ENCODE data around the gene MPP7.

MPP7 gene

DNA sequence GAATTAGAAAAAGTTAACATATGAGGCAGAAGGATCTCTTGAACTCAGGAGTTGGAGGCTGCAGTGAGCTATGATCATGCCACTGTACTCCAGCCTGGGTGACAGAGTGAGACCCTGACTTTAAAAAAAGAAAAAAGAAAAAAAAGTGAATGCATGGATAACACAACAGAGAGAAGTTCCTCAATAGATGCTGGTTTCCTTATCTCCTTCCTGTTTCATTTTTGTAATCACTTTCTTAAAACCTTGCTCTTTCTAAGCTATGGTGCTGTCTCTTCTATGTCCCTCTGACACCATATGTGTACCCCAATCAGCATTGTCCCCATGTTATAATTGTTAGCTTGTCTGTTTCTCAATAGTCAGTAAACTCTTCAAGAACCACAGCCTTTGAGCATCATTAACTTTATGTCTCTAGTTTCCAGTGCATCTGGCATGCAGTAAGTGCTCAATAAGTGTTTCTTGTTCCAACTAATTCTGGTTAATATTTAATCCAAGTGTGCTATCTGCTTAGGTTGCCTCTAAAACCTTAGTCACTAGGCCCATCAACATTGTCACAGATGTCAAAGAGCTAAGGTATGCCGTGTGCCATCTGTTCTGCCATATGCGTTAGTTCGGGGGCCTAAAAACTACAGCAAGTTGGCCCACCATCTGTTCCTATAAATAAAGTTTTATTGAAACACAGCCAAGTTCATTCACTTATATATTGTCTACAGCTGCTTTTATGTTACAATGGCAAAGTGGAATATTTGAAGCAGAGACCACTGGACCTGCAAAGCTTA lies 36.2 kb downstream of the MPP7 start:
- peak; percentile 2 for DNase-seq

DNA sequence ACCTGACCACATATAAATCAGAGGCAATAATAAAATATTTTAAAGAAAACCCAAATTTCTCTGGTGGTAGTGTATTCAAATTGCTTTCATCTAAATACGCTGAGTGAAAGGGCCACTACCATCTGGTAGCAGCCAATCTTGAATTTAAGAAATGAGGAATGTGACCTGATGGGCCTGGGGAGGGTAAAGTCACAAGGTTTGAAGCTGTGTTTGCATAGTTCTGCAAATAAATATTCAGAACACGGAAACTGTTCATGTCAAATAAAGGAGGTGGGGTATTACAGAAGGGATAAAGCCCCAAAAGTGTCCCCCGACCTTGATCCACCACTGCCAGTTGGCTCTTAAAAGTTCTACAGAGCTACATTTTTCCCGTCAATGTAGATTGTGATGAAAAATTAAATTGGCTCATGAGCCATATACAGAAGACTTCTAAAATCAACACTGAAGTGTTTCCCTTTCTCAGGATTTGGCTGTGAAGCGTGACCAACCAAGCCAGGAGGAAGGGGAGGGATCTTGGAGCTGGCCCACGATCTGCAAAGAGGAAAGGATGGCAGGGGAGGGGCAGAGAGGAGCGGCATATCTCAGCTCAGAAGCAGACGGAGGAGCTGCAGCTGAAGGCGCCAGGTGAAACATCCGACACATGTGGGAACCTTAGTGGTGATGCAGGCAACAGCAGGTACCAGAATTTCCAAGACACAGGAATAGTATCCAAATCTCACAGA lies 39.6 kb downstream of the MPP7 start:
- no peak for DNase-seq

DNA sequence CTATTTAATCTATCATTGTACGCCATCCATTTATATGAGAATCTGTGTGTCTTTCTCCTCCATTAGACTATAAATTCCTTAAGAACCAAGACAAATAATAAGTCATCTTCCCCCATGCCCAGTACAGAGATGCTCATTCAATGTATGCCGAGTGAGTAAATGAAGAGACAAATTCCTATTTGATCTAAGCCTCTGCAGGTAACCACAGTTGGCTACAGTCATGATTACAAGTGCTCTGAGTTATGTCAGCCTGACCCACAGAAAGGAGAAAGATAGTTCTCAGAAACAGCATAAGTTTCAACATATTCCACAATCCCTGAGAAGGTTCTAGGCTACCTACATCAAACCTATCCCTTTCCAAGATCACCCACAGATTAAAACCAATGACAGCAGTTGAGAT lies 46.1 kb downstream of the MPP7 start:
- no peak for DNase-seq

DNA sequence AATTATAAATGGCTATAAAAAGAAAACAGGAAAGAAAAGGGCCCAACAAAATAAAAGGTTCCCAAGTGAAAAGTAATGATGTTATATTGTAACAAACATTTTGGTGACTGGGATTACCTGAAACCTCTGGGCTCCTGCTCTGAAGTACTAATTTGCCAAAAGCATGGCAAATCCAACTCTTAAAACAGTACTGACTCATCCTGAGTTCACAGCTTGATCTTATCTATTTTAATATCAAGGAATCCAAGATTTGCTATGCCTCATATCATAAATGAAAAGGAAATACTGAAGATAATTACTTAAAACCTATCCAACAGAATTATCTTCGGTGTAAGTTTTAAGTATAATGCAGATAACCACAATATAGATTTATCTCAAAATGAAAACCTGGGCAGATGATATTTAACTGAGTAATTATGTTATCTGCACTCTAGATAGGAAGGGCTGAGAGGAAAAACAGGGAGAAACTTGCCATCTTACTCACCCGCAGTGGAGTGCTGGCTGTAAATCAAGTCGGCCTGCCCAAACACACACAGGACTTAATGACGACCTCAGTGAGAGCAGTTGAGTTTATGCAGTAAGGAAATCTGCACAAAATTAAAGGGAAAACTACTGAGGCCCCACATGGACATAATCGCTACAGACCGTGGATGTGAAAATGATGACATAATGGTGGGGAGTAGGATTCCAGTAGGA lies 48.4 kb downstream of the MPP7 start:
- no peak for DNase-seq

DNA sequence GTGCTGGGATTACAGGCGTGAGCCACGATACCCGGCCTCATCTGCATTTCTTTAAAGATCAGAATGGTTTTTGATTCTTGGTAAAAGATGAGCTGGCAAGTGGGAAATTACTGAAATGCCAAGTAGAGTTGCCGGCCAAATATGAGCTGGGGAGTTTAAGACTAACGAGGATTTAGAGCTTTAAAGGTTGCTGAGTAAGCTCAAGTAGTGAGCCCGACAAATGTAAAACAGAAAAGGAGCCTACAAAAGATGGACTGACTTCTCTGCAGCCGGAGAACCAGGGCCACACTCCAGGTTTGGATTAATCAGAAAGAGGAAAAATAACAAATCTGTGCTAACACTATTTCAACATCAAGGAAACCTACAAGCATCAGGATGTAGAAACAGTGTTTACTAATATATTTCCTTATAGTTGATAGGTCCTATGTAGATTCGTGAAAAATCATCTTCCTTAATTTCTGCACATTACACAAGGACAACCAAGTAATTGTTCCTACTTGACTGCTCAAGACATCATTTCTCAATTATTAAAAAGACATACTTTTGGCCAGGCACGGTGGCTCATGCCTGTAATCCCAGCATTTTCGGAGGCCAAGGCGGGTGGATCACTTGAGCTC lies 49.6 kb downstream of the MPP7 start:
- no peak for DNase-seq

All from NCI-H1694 treated with DMSO at 0.1 percent for 48 hours (cell line).